Stimulated activated CD4-positive, alpha-beta T cell treated with anti-CD3 and anti-CD28 coated beads, Interleukin-2, amount 100 ng/mL, for 48 hours (primary cell): Measurements from ENCODE around the gene RAD18.

ENCODE experiments used
- DNase-seq, 2 donors: peaks; one replicate each; pipeline ENCODE4 v3.0.0-alpha.2; 2020

Gene RAD18

DNA sequence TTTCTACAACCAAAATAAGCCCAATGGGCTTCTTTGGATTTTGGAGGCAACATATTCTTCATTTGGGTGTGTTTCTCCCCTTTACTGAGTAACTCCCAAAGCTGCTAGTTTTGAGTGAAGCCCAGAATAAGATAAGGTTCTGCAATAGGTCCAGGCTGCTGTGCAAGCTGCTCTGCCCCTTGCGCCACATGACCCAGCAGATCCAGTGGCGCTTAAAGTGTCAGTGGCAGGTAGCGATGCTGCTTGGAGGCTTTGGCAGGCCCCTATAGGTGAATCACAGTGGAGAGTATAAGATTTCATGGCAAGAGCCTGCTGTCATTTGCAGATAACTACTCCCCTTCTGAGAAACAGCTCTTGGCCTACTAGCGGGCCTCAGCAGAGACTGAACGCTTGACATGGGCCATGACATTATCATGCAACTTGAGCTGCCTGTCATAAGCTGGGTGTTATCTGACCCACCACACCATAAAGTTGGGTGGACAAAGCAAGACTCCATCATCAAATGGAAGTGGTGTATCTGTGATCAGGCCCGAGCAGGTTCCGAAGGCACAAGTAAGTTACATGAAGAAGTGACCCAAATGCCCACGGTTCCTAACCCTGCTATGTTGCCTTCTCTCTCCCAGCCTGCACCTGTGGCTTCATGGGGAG, 105.4 kb downstream of the RAD18 start:
- DNase-seq = no peak

DNA sequence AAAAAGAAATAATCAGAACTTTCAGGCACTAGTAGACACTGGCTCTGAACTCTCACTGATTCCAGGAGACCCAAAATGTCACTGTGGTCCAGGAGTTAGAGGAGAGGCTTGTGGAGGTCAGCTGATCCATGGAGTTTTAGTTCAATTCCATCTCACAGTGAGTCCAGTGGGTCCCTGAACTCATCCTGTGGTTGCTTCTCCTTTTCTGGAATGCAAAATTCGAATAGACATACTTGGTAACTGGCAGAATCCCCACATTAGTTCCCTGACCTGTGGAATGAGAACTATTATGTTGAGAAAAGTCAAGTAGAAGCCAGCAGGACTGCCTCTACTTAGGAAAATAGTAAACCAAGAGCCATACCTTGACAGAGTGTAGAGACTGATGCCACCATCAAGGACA, 106.6 kb downstream of the RAD18 start:
- DNase-seq = no peak

DNA sequence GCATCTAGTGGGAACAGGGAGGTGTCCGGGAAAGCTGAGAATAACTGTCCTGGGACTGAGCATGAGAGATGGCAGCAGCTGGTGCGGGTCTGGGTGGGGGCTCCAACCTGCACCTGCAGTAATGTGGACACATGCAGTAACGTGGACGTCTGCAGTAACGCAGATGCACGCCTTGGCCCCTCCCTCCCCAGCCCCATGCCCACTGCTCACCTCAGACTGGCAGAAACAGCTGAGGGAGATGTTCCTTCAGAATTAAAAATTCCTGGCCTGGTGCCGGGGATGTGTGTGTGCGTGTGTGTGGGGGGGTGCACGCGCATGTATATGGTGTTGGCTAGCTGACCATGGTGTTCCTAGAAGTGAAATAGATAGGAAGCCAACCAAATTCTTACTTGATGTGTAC, 107.2 kb downstream of the RAD18 start:
- no peak for DNase-seq

DNA sequence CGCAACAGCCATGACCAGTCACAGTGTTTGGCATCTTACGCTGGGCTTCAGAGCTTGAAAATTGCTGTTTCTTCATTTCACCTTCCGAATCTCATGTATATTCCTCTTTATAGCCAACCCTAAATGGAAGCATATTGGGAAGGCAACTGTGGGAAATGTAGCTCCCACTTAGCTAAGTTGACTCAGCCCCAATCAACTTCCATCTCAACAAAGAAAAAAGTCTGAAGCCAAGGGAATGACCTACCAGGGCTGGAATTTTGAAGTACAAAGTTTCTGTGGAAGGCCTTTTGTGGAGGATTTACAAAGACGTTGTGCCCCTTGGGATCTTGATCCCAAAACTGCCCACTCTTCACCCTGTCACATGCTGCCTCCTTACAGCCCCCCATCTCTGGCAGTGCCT, 108.6 kb downstream of the RAD18 start:
- no peak for DNase-seq

DNA sequence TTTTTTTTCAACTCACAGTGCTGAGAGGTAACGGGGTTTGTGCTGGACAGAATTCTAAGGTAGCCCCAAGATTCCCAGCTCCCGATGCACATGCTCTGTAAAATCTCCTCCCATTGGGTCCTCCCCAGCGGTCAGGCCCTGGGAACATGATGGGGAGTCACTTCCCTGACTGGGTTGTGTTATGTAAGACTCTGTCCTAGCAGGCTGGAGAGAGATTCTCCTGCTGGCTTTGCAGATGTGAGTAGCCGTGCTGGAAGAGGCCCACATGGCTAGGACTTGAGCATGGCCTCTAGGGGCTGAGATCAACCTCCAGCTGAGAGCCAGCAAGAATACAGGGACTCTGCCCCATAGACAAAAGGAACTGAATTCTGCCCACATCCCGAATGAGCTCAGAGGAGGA, 110.2 kb downstream of the RAD18 start:
- DNase-seq = no peak

DNA sequence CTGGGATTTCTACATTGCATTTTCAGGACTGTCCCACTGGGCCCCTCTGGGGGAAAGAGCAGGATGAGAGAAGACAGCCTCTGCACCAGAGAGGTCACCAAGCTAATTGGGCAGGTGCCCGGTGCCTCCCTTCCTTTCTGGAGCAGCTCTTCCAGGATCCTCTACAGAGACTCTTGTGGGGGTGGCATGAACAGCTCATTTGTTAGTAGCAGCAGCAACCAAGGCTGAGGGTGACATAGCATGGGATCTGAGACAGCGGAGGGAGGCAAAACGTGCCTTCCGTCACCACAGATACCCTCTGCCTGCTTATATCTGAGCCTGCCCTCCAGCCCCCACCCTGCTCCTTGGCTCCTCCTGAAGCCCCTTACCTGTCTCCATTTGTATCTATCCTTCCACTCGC, 110.8 kb downstream of the RAD18 start:
- no peak for DNase-seq

DNA sequence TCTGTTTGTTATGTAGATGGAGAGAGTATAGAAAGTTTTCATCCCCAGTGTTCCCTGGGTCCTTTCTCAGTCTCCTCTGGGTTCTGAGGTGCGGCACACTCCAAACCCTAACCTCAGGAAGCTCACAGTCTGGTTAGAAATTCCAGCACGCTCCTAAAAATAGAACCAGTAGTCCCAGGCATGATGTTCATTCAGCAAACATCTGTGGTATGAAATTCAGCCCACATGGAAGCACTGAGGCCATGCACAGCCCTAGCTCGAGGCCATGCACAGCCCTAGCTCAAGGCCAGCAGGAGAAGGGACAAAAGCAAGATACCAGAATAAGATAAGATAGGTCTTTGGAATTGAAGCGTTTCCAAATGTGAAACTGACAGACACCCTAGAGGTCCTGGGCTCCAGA, 111.6 kb downstream of the RAD18 start:
- no peak for DNase-seq

DNA sequence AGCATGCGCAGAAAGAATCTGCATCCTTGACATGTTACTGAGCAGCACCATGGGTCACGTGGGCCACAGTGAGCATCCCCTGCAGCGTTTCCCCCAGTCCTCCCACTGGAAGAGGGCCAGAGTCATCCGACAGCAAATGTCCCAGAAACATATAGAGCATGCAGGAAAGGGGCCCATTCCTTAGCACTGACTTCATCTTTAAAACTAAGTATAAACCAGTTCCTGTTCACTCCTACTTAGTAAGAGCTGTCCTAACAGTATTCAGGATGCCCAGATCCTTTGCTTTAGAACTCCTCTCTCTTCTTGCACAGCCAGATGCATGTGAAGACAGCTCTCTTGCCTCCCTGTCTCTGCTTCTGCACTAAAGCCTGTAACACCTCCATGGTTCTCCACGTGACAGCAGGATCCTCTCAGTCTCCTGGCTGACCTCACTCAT, 114.6 kb downstream of the RAD18 start:
- no peak for DNase-seq

DNA sequence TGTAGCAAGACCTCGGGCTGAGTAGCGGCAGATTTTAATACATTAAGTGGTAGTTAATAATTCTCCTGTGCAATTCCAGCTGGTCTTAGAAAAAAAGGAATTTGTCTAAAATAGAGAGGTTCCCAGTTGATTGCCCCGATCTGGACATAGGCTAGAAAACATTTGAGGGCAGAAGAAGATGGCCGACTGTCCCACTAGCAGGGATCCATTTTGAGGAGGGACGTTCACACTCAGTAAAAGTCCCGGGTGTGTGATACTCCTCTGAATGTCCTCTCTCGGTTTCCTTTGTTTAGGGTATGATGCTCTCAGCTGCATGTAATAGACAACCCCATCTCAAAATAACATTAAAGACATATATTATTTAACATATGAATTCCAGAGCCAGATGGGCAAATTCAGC, 116.0 kb downstream of the RAD18 start:
- no peak for DNase-seq

DNA sequence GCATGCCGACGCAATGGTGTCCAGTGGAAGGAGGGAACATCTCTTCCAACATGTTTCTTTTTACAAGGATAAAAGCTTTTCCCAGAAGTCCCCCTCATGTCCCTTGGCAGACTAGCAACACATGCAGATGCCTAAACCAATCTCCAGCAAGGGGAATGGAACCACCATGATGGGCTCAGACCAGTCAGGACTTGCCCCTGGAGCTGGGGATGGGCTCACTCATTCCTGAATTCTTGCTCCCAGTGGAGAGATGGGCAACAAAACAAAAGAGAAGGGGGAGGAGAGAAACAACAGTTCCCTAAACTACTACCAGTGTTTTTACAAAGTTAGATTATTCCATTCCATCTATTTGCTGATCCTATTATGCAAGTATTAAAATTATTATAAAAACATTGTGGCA, 117.1 kb downstream of the RAD18 start:
- no peak for DNase-seq

DNA sequence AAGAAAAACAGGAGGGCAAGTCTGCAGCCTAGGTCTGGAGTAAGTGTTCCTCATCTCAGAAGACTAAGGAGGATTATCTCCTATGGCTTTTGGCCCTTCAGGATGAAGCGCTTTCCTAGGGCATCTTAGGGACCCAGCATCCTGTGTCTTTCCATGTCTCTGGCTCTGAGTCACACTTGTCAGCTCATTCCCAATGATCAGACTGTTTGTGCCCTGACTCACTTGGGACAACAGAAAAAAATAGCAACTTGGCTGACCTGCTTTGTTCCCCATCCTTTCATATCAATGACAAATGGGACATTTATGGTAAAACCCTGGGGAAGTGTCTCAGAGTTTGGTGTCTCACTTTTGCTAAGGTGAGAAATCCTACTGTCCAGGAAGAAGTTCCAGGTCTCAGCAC, 117.6 kb downstream of the RAD18 start:
- DNase-seq = no peak

DNA sequence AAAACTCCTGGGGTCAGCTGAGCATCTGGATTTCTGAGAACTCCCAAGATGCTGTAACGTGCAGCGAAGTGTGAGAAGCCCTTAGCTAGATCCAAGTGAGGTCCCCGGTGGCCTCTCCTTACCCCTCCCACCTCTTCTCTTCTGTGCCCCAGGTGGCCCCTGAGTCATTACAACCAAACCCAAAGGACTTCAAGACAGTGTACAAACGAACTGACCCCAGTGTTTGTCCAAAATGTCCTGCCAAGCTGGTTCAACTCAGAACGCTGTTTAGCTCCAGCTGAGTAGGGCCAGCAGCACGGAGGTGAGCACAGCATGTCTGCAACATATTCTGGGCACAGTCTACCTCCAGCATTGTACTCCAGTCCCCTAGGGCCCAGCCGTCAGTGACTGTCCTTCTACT, 119.9 kb downstream of the RAD18 start:
- no peak for DNase-seq

DNA sequence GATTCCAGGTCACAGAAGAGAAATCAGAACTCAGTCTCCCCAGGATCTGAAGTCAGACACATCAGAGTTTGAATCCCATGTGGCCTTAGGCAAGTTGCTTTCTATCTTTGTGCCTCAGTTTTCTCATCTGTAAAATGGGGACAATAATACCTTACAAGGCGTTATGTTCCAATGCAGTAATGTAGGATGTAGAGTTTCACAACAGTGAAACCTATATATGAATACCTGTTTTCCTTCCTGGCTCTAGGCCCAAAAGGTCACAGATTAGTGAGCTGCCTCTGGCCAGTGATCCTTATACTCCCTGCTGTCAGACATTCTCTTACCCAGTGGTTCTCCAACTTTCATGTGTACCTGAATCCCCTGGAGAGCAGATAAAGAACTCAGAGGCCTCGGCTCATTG, 121.0 kb downstream of the RAD18 start:
- DNase-seq = no peak

DNA sequence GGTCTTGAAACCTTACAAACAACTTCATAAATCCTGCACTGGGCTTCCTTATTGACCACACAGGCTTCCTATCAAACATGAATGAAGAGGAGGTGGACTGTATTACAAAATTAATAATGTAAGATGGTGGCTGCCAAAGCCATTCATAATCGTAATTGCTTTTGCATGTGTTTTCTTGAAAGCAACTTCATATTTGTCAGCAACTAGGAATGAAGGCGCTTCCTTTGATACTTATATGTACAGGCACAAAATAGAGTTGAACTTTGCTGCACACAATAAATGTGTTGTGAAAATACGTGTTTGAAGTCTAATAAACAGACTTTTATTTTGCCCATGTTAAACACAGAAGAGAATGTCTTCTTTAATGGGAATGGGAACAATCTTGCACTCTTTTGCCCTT, 121.8 kb downstream of the RAD18 start:
- no peak for DNase-seq

DNA sequence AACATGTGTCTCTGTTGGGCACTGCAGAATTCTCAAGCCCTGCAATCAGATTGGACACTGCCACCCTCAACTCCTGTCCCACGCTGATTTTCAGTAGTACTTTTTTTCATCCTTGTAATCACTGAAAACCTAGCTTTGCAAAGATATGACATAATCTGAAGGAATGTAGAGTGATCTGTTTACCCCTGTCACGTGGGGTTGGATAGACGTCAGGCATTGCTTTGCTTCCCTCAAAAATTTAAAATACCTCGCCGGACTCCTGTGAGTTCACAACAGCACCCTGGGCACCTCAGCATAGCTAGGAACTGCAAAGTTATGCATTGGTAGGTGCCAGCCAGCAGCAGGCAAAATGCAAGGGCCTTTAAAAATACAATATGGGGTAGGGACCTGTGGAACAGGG, 122.7 kb downstream of the RAD18 start:
- DNase-seq = no peak

DNA sequence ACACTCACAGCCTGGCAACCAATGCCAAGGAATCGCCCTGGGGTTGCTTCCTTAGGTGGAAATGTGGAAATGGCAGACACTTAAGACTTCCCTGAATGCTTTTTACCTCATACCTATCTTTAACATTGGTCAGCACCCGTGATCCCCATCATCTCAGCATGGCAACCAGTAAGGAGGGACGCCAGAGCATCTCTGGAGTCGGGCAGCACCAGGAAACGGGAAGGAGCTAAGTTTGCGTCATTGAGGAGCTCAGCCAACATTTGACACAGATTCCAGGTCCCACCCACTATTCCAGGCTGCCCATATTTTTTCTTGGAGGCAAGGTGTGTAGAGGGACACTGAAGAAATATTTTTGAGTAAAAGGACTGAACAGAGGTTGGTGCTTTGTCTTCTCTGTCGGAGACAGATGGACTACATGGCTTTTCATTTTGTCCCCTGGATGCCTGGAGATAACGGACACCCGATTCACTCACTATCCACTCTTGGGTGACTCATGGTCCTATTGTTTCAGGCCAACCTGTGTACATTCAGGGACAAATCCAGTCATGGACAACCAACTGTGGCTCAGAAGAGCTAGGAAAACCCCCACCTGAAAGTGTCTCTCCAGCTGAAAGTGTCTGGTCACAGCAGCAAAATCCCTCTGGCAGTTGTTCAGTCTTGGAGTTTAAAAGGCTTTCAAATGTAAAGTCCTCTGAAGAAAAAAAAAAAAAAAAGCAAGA, 123.5 kb downstream of the RAD18 start:
- no peak for DNase-seq

DNA sequence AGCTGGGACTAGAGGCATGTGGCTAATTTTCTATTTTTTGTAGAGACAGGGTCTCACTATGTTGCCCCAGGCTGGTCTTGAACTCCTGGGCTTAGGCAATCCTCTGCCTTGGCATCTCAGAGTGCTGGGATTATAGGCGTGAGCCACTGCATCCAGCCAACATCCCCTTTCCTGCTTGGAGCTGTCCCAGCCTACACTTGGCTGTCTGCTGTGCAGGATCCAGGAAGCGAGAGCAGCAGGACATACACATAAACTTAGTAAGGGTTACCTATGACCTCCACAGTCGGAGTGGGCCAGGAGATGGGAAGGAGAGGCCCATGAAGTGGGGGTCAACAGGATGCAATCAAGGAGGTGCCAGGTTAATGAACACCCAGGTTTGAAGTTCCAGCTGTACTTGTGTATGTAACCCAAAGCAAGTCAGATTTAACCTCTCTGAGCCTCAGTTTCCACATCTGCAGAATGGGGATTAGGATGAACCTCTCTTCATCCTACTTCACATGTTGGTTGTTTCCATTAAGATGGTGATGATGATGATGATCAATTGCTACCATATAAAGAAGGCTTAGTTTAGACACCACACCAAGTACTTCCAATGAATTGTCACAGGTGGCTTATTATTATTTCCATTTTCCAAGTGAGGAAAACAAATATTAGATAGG, 124.4 kb downstream of the RAD18 start:
- DNase-seq = no peak

DNA sequence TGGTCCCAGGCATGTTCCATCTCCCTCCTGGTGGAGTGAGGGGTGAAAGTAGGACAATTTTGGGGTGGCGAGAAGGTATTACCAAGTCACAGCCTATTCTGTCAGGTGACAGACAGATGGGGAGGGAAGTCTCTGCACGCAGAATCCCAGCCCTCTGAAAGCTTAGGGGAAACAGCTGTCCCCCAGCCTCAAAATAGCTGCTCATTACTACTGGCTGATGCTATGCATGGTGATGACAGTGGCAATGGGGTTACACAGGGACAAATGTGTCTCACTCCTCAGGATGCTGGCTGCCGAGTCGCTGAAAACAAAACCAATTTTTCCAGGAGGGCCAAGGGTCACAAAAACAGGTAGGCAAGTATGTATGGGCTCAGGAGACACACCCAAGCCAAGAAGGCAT, 125.0 kb downstream of the RAD18 start:
- DNase-seq = no peak

DNA sequence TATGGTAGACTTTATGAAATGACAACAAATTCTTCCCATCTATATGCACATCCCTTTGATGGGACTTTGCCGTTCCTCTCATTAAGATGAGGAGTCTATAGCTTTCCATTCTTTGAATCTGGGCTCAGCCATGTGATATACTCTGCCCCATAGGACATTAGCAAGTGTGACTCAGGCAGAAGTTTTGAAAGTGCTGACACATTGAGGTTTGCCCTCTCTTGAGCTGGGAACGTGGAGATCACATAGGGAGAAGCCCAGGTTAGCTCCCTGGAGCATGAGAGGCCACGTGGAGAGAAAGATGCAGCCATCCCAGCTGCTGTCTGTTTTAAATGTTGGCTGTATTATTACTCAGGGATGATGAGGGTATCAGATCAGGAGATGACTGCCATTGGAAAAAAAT, 126.1 kb downstream of the RAD18 start:
- DNase-seq = no peak

DNA sequence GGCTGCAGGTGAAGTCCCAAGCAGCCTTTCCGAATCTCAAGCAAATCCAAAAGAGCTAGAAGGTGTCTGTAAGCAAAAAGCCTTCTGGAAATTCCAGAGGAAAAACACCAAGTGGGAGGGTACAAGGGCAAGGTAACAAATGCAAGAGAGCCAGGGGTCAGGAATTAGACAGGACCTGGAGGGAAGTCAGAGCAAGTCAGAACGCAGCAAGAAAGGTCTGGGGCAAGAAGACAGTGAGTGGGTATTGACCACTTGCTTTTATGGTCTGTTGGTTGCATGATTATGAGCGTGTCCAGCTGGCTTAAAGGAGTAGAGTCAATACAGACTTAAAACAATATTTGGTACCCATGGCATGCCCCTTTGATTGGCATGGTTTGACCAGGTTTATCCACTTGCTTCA, 127.2 kb downstream of the RAD18 start:
- DNase-seq = no peak

DNA sequence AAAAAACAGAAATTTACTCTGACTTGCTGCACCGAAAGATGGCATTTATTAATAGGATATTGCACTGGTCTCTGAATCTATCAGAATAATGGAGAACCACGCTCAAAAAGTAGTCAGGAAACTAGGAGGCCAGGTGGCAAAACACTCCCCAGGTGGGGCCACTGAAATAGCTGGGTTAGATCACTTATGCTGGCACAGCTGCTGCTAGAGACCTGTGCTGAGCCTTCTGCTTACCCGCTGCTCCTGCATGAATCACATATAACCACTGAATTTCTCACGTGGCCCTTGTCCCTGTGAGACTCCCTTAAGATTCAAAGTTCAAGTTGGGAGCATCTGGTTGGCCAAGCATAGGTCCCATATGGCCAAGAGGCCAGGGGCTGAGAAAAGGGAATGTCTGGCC, 127.9 kb downstream of the RAD18 start:
- no peak for DNase-seq

DNA sequence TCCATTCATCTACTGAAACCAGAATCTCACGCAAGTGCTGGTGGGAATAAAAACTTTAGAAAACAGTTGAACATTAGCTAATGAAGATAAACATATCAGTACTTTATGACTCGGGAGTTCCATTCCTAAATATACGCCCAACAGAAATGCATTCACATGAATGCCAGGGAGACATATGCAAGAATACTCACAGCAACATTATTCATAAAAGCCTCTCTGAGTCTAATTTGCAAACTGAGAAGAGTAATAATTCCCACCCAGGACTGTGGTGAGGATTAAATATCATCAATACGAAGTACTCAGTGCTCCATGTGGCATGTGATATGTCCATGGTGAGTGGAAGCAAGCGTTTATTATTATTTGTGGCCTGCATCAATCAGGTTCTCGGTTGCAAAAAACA, 128.3 kb downstream of the RAD18 start:
- no peak for DNase-seq

DNA sequence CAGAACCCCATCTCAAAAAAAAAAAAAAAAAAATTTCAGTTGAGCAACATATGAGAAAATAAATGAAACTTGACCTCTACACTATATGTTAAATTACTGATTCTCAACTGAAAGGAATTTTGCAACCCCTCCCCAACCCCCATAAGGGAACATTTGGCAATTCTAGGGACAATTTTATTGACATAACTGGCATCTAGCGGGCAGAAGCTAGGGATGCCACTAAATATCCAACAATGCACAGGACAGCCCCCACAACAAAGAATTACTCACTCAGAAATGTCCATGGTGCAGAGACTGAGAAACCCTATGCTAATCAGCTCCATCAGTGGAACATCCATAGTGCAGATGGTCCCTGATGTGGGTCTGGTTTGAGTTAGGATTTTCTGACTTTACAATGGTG, 135.6 kb downstream of the RAD18 start:
- DNase-seq = no peak
